Transverse colon (tissue), 4 donors: ENCODE measurements around the gene GABRA5. TPM values are rescaled to one million over a fixed set of nuclear protein-coding genes. Genes with fewer than 3 reads are reported as not detected.
A peak's percentile ranks its signal among the peaks of the same experiment; 100 is the strongest.

Experiments used
- DNase-seq: peaks from one replicate; pipeline ENCODE4 v3.0.0-alpha.2; 2019
- H3K27ac ChIP-seq, 4 donors: fragments of 200-600 bp; sonication (generic); 2 replicates each; pipeline ENCODE4 v1.5.1; 2016 to 2018; ENCODE audit warnings: inconsistent platforms in 4 of 4
- H3K27me3 ChIP-seq: fragments of 200-600 bp; sonication (generic); 2 replicates; pipeline ENCODE4 v1.5.1; 2017; ENCODE audit warnings: inconsistent platforms
- H3K36me3 ChIP-seq, 4 donors: fragments of 200-600 bp; sonication (generic); 2 replicates each; pipeline ENCODE4 v1.5.1; 2017 to 2019; ENCODE audit warnings: inconsistent platforms in 4 of 4
- H3K4me1 ChIP-seq, 4 donors: fragments of 200-600 bp; sonication (generic); 2 replicates each; pipeline ENCODE4 v1.5.1; 2017 to 2020; ENCODE audit warnings: inconsistent platforms in 4 of 4
- H3K4me3 ChIP-seq, 4 donors: fragments of 200-600 bp; sonication (generic); 1 replicate in 1 of 4; 2 replicates in 3 of 4; pipeline versions ENCODE4 v1.5.1 to v1.6.1; 2017 to 2019; ENCODE audit warnings: inconsistent platforms in 4 of 4
- H3K9me3 ChIP-seq, 2 donors: fragments of 200-600 bp; sonication (generic); 2 replicates each; pipeline ENCODE4 v1.5.1; 2017 to 2019; ENCODE audit warnings: inconsistent platforms in 2 of 2
- EP300 ChIP-seq: sonication (generic); formaldehyde crosslinking; IDR thresholded peaks from one replicate; pipeline ENCODE4 v1.6.1; 2017; ENCODE audit warnings: antibody characterized with exemption, low read depth
- POLR2A ChIP-seq: fragments of 450-650 bp; IDR thresholded peaks from one replicate; pipeline ENCODE4 v1.6.1; 2016; ENCODE audit warnings: antibody characterized with exemption, mild to moderate bottlenecking, moderate library complexity
- POLR2AphosphoS5 ChIP-seq, 3 donors: sonication (generic); formaldehyde crosslinking; IDR thresholded peaks; one replicate each; pipeline ENCODE4 v1.6.1; 2016; ENCODE audit warnings: antibody characterized with exemption in 3 of 3
- whole genome bisulfite sequencing, 2 donors: methylation state at CpG; one replicate each; pipeline ENCODE4 v1.1.5; 2018; ENCODE audit warnings: low coverage in 1 of 2; 5-methylcytosine and 5-hydroxymethylcytosine counted together
- in situ Hi-C, 4 donors: fragments of 200-750 bp; cut with MboI; loops; one replicate each; pipeline versions ENCODE4 v1.15.0 to v1.15.1; 2017; ENCODE audit warnings: low sequenced_read_pairs in 3 of 4, low pct_ligation_motif_present in 1 of 4, low pct_unique_long_range_greater_than_20kb in 1 of 4
- intact Hi-C: fragments of 100-400 bp; cut with DNase I; formaldehyde crosslinking; loops from one replicate; pipeline ENCODE4 v1.15.1; 2023; ENCODE audit warnings: low total_unique reads
- total RNA-seq, 4 donors: library from RNA; depleted of rRNA; stranded (reverse); fragments of >200 nt; gene quantifications; one replicate each; pipeline ENCODE4 v1.1.0, GENCODE V29; 2016
- TF ChIP-seq, protein P1 (sequence below), 5 experiments: fragments of 200-600 bp in 3 of 5; fragments of 450-650 bp in 2 of 5; sonication (generic) in 3 of 5; IDR thresholded peaks; 1 replicate in 2 of 5; 2 replicates in 3 of 5; pipeline ENCODE4 v1.5.1; 2016 to 2017; ENCODE audit warnings: antibody characterized with exemption in 5 of 5, inconsistent platforms in 3 of 5, mild to moderate bottlenecking in 2 of 5, moderate library complexity in 1 of 5

Gene GABRA5
- total RNA-seq, 4 donors from 2014 or later, result not detected

DNA sequence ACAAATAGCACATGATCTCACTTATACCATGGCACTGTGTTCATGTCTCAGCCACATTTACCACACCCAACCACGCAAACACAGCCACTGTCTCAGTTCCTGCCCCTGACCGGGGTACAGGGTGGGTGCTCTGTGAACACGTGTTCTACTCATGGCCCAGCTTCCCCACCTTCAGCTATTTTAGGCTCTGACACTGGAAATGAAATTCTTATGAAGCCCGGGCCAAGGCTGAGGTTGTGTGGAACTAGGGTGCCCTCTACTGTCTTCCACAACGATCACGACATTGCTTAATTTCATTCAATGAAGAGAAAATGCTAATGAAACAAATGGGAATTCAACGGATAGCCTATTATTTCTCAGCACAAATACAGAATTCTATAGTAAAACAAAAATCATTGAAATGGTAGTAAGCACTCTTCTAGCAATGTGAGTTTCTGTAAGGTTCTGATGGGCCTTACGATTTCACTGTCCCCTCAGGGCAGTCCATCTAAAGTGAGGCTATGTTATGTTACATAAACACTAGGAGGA is 2.1 kb upstream of the GABRA5 start:
- TF ChIP-seq, protein P1, sequence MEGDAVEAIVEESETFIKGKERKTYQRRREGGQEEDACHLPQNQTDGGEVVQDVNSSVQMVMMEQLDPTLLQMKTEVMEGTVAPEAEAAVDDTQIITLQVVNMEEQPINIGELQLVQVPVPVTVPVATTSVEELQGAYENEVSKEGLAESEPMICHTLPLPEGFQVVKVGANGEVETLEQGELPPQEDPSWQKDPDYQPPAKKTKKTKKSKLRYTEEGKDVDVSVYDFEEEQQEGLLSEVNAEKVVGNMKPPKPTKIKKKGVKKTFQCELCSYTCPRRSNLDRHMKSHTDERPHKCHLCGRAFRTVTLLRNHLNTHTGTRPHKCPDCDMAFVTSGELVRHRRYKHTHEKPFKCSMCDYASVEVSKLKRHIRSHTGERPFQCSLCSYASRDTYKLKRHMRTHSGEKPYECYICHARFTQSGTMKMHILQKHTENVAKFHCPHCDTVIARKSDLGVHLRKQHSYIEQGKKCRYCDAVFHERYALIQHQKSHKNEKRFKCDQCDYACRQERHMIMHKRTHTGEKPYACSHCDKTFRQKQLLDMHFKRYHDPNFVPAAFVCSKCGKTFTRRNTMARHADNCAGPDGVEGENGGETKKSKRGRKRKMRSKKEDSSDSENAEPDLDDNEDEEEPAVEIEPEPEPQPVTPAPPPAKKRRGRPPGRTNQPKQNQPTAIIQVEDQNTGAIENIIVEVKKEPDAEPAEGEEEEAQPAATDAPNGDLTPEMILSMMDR (IDR thresholded peaks at IDR 0.05), result peak in 4 of 5 experiments; percentile 14 to 19 (median 17)
- no peak for TF ChIP-seq EP300
- in situ Hi-C loops (loop anchor here in 2 of 4 donors (5.0 to 25.0 kb wide), 2 partner anchors 37 to 1352 kb away; no protein-coding TSS in a partner anchor), intact Hi-C loops (loop anchor here (10.0 kb wide), 1 partner anchor 60 kb away; no protein-coding TSS in a partner anchor)
- DNase-seq, result no peak
- H3K9me3 ChIP-seq, result no peaks in the 10 kb centered on the region
- no peaks in the 10 kb centered on the region for H3K4me1 ChIP-seq
- H3K27me3 ChIP-seq, result peaks cover 37% of the 10 kb centered on the region
- H3K4me3 ChIP-seq, result no peak overlapping the region
- H3K36me3 ChIP-seq, result no peaks in the 10 kb centered on the region
- H3K27ac ChIP-seq, result no peak overlapping the region
- WGBS, 2 donors, result 13 to 15% methylated on average over 7 to 8 of the region's 8 CpGs

DNA sequence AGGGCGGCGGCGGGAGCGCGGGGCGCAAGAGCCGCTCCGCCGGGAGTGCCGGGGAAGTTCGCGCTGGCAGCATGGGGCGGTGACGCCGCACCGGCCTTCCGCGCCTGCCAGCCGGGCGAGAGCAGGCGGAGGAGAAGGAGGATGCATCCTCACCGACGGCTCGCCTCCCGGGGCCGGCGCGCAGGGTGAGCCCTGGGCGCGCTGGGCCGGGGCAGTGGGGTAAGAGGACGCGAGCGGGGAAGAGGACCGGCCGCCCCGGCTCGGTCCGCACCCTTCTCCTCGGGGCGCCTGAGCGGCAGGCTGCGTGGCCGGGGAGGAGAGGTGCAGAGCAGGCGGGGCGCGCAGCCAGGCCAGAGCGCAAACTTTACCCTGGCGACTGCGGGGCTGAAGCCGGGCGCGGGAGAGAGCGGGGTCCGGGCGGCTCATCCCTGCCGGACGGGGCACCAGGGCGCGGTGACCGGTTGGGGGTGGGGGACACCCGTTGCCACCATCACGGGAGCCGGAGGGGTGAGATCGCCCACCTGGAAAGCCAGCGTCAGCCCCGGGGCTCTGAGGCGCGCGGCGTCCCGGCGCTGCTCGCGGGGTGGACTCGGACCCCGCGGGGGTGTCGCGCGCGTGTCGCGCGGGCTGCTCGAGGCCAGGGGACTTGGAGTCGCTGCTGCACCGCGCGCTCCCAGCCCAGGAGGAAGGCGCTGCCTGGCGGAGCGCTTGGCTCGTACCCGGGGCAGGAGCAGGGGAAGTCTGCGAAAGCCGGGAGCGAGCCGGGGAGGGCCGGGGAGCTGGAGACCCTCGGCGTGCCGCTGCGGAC is 542 bp downstream of the GABRA5 start:
- in situ Hi-C loops (loop anchor here in 1 of 4 donors (25.0 kb wide), 1 partner anchor 1355 kb away; no protein-coding TSS in a partner anchor), intact Hi-C loops (loop anchor here (10.0 kb wide), 1 partner anchor 57 kb away; no protein-coding TSS in a partner anchor)
- 38% methylated on average over 64 of the region's 104 CpGs; no CpG with 5 or more reads in 1 of the 2 donors for WGBS, 2 donors

DNA sequence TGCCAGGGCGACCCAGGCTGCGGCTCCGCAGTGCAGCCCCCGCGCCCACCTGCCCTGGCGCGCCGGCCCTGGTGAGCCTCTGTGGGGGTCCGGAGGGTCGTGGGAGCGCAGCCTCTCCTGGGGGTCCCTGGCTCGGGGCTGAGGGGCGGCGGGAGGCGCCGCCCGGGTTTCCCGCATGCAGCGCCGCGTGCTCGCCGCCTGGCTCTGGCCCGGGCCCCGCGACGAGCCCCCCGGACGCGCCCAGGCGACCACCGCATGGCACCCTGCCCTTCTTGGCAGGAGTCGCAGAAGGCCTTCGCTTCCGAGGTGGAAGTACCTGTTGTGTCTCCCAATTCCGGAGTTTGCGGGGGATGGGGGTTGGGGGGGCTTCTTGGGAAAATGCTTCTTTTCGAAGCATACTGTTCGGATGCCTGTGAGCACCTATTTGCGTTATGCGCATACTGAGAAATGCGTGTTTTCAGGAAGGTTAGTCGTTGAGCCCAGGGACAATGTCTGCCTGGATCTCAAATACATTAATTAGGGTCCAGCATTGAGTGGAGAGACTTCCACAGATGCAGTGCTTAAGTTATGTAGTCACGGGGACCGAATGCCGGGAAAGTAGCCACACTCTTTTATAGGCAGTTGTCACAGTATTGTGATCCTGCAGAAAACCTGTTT is 1.3 kb downstream of the GABRA5 start:
- TF ChIP-seq, protein P1 (IDR thresholded peaks at IDR 0.05), result no peak
- no peak for TF ChIP-seq EP300
- intact Hi-C loops (loop anchor here (10.0 kb wide), 1 partner anchor 57 kb away; no protein-coding TSS in a partner anchor), in situ Hi-C loops (loop anchor here in 1 of 4 donors (25.0 kb wide), 1 partner anchor 1356 kb away; no protein-coding TSS in a partner anchor)
- no peaks in the 10 kb centered on the region for H3K4me1 ChIP-seq
- WGBS, 2 donors, result 35 to 47% methylated on average over 8 to 21 of the region's 46 CpGs
- H3K36me3 ChIP-seq, result no peaks in the 10 kb centered on the region
- no peak overlapping the region for H3K27ac ChIP-seq
- no peak overlapping the region for H3K4me3 ChIP-seq
- peaks cover 37% of the 10 kb centered on the region for H3K27me3 ChIP-seq
- DNase-seq, result no peak
- no peaks in the 10 kb centered on the region for H3K9me3 ChIP-seq

More for the DNA sequence above, 542 bp downstream of the GABRA5 start:
- DNase-seq, result no peak
- Histone ChIP-seq H3K4me1 (no peaks in the 10 kb centered on the region), H3K36me3 (no peaks in the 10 kb centered on the region), H3K27ac (no peak overlapping the region), H3K9me3 (no peaks in the 10 kb centered on the region), H3K4me3 (no peak overlapping the region), H3K27me3 (peaks cover 37% of the 10 kb centered on the region)
- no peak for TF ChIP-seq POLR2A
- no peak for TF ChIP-seq POLR2AphosphoS5 (IDR thresholded peaks at IDR 0.05)
- TF ChIP-seq, protein P1 (IDR thresholded peaks at IDR 0.05), result no peak
- TF ChIP-seq EP300, result no peak

DNA sequence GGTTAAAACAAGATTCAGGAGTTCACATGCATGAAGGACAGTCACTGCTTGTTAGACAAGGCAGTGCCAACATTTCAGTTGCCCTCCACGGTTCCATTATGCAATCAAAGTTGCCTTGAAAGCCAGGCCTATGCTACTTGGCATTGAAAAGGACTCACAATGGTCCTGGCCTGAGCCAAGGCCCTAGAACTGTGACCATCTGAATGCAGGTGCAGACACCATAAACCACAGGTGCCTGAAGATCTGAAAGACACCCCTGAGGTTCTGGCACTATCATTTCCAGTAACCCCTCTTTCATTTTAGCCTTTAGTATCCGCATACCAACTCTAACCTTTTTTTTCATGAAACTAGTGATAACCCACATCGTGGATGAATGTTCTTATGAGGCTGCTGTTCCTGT is 2.8 kb downstream of the GABRA5 start:
- H3K27me3 ChIP-seq, result peaks cover 37% of the 10 kb centered on the region
- no peaks in the 10 kb centered on the region for H3K4me1 ChIP-seq
- intact Hi-C loops (loop anchor here (10.0 kb wide), 1 partner anchor 55 kb away; no protein-coding TSS in a partner anchor), in situ Hi-C loops (loop anchor here in 1 of 4 donors (25.0 kb wide), 1 partner anchor 1357 kb away; no protein-coding TSS in a partner anchor)
- TF ChIP-seq, protein P1 (IDR thresholded peaks at IDR 0.05), result no peak
- no peak for TF ChIP-seq EP300
- no peaks in the 10 kb centered on the region for H3K36me3 ChIP-seq
- DNase-seq, result no peak
- no peak overlapping the region for H3K4me3 ChIP-seq
- WGBS, 2 donors, result 65 to 66% methylated on average over 3 of the region's 3 CpGs
- no peaks in the 10 kb centered on the region for H3K9me3 ChIP-seq
- no peak overlapping the region for H3K27ac ChIP-seq
